Activated naive CD8-positive, alpha-beta T cell (primary cell): Measurements from ENCODE around the gene PRDM16.

Experiments used
- H3K27ac Mint-ChIP-seq: one replicate; pipeline ENCODE4 v1.8.0; 2021; ENCODE audit warnings: mixed read lengths
- H3K27me3 Mint-ChIP-seq: one replicate; pipeline ENCODE4 v1.8.0; 2021; ENCODE audit warnings: mixed read lengths
- H3K36me3 Mint-ChIP-seq: one replicate; pipeline ENCODE4 v1.8.0; 2021; ENCODE audit warnings: mixed read lengths
- H3K4me1 Mint-ChIP-seq: one replicate; pipeline ENCODE4 v1.8.0; 2021; ENCODE audit warnings: low read depth, mixed read lengths
- H3K4me3 Mint-ChIP-seq: one replicate; pipeline ENCODE4 v1.8.0; 2021; ENCODE audit warnings: mild to moderate bottlenecking, mixed read lengths
- H3K9me3 Mint-ChIP-seq: one replicate; pipeline ENCODE4 v1.8.0; 2021; ENCODE audit warnings: low read depth, mixed read lengths

Gene PRDM16

DNA sequence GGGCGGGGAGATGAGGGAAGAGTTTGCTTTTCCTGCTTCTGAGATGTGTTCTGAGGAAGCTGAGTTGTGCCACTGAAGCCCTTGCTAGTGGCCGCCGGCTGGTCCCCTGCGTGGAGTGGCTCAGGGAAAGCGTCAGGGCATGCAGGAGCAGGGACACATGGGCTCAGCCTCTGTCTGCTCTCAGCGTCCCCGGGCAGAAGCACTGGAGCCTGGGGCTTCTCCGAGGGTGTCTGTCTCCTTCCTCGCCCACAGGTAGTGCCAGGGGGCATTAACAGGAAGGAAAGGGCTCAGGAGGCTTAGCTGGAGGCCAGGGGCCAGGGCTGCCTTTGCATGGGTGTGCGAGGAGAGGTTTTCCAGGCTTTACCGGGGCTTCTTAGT is 7.3 kb downstream of the PRDM16 start:
- Mint-ChIP-seq H3K27me3 (peaks cover 5% of the 10 kb centered on the region), H3K27ac (no peak overlapping the region), H3K4me1 (peaks cover 7% of the 10 kb centered on the region), H3K36me3 (no peaks in the 10 kb centered on the region), H3K4me3 (no peak overlapping the region), H3K9me3 (no peaks in the 10 kb centered on the region)

DNA sequence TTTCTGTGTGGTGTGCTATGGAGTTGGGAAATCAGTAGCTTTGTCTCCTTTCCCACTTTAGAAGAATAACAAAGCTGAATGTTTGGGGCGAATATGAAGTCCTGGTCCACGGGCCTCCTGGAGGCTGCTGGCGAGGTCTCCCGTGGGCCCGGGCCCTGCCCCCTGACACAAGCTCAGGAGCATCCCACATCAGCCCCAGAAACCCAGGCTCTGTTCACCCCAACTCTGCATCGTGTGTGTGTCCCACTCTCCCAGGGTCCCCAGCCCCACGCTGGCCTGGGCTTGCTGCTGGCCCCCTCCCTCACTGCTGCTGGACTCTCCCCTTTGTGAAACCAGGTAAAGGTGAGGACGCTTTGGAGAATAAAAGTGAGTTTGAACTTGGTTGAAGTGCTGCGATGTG is 8.1 kb downstream of the PRDM16 start:
- Mint-ChIP-seq H3K4me1 (peaks cover 7% of the 10 kb centered on the region), H3K36me3 (no peaks in the 10 kb centered on the region), H3K4me3 (no peak overlapping the region), H3K27ac (no peak overlapping the region), H3K9me3 (no peaks in the 10 kb centered on the region), H3K27me3 (peaks cover 5% of the 10 kb centered on the region)

DNA sequence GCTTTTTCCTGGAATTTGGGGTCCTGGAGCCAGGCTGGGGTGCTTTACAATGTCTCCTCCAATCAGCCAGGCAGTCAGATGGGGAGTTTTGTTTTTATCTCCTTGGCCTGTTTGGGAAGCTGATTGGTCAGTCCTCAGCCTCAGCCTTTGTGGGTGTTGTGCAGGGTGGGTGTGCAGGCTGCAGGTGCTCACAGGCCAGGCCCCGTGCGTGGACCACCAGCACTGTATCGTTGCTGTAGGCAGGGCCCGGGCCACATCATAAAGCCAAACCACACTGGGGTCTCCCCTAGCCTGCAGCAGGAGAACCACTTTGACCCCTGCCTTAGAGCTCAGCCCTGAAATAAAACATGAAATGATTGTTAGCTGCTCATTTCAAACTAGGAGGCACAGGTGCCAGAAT is 8.6 kb downstream of the PRDM16 start:
- Mint-ChIP-seq H3K27me3 (peaks cover 3% of the 10 kb centered on the region), H3K4me1 (peaks cover 7% of the 10 kb centered on the region), H3K27ac (no peak overlapping the region), H3K9me3 (no peaks in the 10 kb centered on the region), H3K36me3 (no peaks in the 10 kb centered on the region), H3K4me3 (no peak overlapping the region)

DNA sequence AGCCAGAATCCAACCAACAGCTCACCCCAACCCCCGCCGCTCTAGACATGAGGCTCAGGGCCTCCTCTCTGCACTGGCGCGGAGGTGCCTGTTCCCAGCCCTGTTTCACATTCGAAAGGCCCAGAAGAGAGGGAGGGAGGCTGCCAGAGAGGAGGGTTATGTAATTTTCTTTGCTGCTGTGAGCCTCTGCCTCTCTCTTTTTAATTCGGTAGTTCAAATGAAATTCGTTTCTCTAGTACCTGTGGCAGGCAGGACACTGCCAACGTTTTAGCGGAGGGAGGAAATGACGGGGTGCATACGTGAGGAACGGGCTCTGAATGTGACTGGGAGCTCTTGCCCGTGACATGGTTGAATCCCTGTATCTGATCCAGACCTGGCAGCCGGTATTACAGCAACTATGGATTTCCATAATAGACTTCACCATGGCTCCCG is 9.4 kb downstream of the PRDM16 start:
- Mint-ChIP-seq H3K27me3 (peaks cover 3% of the 10 kb centered on the region), H3K36me3 (no peaks in the 10 kb centered on the region), H3K9me3 (no peaks in the 10 kb centered on the region), H3K4me3 (no peak overlapping the region), H3K27ac (no peak overlapping the region), H3K4me1 (peaks cover 7% of the 10 kb centered on the region)

DNA sequence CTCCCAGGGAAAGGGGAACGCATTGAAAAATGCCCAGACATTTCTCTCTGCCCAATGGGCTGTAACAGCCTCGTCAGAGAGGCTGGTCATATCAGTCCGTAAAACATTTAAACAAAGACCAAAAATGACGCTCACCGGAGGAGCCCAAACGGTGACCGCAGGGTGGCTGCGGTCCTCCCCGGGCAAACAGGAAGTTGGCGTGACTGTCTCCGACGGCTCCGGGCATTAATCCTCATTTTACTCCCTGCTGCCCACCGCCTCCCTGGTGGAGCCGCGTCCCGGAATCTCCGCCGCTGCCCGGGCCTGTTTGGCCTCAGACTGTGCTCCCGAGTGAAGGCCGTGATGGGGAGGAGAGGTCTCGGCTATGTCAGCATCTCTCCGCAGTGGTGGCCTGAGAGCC is 9.9 kb downstream of the PRDM16 start:
- peaks cover 7% of the 10 kb centered on the region for H3K4me1 Mint-ChIP-seq
- peaks cover 3% of the 10 kb centered on the region for H3K27me3 Mint-ChIP-seq
- H3K36me3 Mint-ChIP-seq = no peaks in the 10 kb centered on the region
- no peaks in the 10 kb centered on the region for H3K9me3 Mint-ChIP-seq
- no peak overlapping the region for H3K4me3 Mint-ChIP-seq
- H3K27ac Mint-ChIP-seq = no peak overlapping the region

DNA sequence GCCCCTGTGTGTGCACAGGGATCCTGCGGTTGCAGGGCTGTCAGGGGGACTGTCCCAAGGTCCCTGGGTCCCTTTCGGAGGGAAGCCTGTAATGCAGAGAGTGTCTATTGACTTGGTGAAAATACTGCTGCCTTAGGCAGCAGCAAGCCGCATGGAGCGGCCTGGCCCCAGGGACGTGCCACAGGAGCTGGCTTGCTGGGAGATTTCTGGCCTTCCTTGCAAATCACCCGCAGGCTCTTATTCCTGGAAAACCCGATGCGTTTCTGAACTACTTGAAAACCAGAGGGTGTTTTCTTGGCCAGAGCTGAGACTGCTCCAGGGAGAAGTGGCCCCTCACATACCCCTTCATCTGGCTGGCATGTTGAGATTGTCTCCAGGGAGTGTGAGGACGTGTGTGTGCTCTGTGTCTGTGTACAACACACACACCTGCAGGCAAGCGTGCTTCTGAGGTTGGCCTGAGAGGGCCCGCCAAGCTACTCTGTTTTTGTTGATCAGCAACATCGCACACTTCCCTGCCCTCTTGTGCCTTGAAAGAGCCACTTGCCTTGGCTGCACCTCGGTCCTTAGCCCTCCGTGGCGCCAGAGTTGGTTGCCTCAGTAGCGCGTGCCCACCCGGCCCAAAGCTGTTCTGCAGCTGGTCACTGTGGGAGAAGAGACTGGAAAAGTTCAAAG is 10.5 kb downstream of the PRDM16 start:
- Mint-ChIP-seq H3K36me3 (no peaks in the 10 kb centered on the region), H3K27me3 (peaks cover 3% of the 10 kb centered on the region), H3K4me3 (no peak overlapping the region), H3K4me1 (peaks cover 7% of the 10 kb centered on the region), H3K9me3 (no peaks in the 10 kb centered on the region), H3K27ac (no peak overlapping the region)

DNA sequence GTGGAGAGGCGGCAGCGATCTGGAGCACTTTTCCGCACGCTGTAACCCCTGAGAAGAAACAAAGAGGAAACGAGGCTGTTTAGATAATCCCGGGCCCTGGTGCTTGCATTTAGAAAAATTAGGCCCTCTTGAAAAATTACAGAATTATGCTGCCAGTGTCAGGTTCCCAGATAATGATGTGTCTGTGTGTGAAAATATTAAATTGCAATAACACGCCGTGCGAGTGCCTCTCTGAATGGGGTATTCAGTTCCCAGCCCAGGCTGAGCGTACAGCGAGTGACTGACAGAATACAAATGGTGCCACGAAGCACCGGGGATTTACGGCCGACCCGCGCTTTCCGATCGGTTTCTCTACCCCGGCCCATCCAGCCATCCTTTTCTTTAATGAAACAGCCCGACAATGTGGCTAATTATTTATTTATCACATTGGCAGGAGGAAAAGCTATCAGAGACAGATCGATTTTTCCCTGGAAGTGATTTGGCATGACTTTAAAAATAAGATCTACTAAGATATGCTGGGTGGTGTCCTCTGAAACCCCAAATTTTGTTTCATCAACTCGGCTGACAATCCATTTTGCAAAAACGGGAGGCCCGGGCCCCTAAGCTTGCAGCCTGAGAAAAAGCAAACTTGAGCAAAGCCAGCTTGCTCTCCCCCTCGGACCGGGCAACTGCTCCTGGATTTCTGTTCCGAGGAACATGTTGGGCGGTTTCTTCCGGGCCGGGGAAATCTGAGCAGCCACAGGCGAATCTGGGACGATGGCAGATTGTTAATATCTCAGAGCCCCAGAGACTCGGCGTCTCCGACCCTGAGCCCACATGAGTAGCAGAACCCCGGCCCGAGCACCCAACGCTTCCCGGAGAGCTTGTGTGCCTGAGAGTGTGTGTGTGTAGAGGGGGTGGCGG is 11.3 kb downstream of the PRDM16 start:
- no peaks in the 10 kb centered on the region for H3K9me3 Mint-ChIP-seq
- no peak overlapping the region for H3K27ac Mint-ChIP-seq
- H3K4me3 Mint-ChIP-seq = no peak overlapping the region
- peaks cover 7% of the 10 kb centered on the region for H3K4me1 Mint-ChIP-seq
- H3K36me3 Mint-ChIP-seq = no peaks in the 10 kb centered on the region
- H3K27me3 Mint-ChIP-seq = no peaks in the 10 kb centered on the region

DNA sequence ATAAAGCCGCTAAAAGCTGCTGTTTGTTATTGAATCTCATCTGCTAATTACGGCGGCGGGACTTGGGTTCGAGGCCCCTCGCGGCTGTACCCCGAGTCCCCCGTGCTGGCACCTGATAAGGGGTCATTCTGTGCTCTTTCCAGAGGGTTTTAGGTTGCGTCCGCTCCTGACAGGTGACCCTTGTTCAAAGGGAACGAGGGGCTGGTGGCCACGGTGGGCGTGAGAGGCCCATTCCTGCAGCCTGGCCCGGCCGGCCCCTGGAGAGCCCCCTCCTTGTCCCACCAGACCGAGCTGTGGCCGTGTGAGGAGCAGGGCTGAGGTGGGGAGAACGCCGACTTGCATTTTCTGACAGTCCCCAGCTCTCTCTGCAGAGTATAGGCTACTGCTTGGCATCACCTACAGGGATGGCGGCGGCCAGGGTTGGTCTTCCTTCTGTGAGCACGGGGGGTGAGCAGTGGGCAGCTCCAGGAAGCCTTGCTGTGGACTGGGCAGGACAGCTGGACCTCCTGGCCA is 12.2 kb downstream of the PRDM16 start:
- Mint-ChIP-seq H3K27me3 (no peaks in the 10 kb centered on the region), H3K9me3 (no peaks in the 10 kb centered on the region), H3K36me3 (no peaks in the 10 kb centered on the region), H3K4me1 (peaks cover 7% of the 10 kb centered on the region), H3K27ac (no peak overlapping the region), H3K4me3 (no peak overlapping the region)

DNA sequence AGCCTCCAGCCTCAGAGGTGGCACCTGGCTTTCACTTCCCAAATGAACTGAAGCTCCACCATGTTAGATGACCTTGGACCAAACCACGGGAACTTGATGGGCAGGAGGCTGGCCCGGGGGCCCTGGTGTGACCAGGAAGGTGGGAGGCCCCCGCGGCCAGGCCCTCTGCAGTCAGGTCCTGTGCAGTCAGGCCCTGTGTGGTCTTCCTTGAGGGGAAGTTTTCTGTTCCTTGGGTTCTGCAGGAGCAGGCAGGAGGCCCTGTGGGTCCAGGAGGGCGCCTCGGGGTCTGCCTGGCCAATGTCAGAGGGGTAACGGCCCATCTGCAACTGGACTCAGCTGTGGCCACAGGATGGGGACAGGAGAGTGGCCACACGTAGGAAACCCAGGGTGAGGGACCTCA is 13.0 kb downstream of the PRDM16 start:
- no peaks in the 10 kb centered on the region for H3K9me3 Mint-ChIP-seq
- no peaks in the 10 kb centered on the region for H3K27me3 Mint-ChIP-seq
- H3K4me1 Mint-ChIP-seq = peaks cover 7% of the 10 kb centered on the region
- H3K36me3 Mint-ChIP-seq = no peaks in the 10 kb centered on the region
- H3K27ac Mint-ChIP-seq = no peak overlapping the region
- H3K4me3 Mint-ChIP-seq = no peak overlapping the region

DNA sequence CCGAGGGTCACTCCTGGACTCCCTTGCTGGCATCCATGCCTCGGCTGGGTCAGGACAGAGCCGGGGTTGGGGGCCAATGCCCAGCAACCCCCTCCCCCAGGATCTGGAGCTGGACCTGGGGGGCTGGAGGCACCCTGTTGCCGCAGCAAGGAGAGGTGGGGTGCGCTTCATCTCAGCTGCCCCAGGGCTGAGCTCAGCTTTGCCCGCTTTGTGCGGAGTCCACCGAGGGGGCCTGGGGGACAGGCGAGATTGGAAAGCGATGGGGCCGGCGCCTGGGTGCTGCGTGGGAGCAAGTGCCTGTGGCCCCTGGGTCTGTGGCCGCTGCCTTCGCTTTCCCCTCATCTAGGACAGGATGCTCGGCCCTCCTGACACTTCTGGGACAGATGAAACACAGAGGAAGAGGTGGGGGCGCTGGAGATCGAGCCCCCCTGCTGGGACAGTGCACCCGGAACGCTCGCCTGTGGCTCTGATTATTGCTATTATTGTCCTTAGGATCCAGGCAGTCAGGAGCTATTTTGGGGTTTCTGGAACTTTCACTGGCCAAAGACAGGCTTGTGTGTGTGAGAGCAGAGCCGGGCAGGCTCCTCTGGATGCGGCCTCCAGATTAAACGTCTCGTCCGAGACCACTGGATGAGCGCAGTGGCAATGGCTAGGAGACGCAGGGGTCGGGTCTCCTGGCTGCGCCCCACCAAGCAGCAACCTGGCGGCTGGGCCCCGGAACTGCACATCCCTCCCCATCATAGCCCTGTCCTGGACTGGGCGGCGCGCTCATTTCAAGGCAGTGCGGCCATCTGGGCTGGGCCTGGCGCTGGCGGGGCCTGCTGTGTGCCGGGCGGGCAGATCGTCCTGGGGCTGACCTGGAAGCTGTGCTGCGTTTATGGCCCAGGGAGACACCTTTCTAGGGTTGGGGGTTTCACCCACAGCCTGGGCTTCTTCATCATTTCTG is 13.8 kb downstream of the PRDM16 start:
- H3K4me3 Mint-ChIP-seq = no peak overlapping the region
- no peaks in the 10 kb centered on the region for H3K27me3 Mint-ChIP-seq
- peaks cover 7% of the 10 kb centered on the region for H3K4me1 Mint-ChIP-seq
- no peaks in the 10 kb centered on the region for H3K36me3 Mint-ChIP-seq
- no peaks in the 10 kb centered on the region for H3K9me3 Mint-ChIP-seq
- H3K27ac Mint-ChIP-seq = no peak overlapping the region

DNA sequence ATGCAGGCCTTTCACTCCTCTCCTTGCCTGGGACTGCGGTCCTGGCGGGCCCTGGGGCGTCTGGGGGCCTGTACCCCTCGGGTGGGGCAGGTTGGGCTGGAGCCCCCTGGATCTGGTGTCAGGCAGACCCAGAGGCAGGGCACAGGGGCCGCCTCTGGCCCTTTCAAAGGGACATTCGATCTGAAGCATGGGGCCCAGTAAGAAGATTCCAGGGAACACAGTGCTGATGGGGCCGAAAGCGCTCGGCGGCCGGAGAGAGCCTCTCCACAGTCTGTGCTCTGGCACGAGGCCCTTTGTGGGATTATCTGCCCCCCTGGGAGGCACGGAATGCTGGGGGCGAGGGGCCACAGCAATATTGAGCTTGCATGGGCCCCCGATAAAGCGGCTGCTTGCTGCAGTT is 15.2 kb downstream of the PRDM16 start:
- Mint-ChIP-seq H3K9me3 (no peaks in the 10 kb centered on the region), H3K27me3 (no peaks in the 10 kb centered on the region), H3K4me3 (no peak overlapping the region), H3K4me1 (peaks cover under 1% of the 10 kb centered on the region), H3K36me3 (no peaks in the 10 kb centered on the region), H3K27ac (no peak overlapping the region)

DNA sequence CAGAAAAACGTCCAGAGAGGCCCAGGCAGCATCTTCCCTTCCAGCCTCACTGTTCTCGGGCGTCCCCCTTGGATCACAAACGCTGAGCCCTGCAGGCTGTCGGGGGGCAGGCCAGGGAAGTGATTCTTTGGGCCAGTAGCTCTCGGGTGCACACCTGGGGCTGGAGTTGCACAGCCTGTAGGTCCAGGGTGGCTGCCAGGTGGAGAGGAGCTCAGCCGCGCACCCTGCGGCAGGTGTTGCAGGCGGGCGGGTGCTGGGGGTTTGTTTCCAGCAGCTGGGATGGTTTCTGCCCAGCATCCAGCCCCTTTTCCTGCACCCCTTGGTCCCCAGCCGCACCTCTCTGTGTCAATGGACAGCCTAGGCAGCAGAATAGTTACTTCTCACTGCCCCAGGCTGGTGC is 15.7 kb downstream of the PRDM16 start:
- Mint-ChIP-seq H3K36me3 (no peaks in the 10 kb centered on the region), H3K9me3 (no peaks in the 10 kb centered on the region), H3K4me3 (no peak overlapping the region), H3K4me1 (no peaks in the 10 kb centered on the region), H3K27ac (no peak overlapping the region), H3K27me3 (no peaks in the 10 kb centered on the region)

DNA sequence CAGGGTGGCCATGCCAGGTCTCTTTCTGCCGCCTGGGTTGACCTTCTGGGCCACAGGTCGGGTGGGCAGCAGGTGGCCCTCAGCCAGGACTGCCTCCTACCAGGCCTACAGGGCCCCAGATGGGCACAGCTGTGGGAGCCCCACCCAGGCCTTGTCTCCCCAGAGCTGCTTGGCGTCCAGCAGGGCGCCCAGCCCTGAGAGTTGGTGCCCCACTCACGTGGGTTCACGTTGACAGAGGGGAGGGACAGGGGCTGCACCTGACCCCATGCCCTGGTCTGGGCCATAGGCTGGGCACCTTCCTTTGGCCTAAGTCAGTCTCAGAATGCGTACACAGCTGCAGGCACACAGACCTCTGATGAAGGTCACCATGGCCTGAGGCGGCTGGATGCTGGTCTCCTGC is 16.7 kb downstream of the PRDM16 start:
- Mint-ChIP-seq H3K9me3 (no peaks in the 10 kb centered on the region), H3K4me3 (no peak overlapping the region), H3K27ac (no peak overlapping the region), H3K36me3 (no peaks in the 10 kb centered on the region), H3K27me3 (no peaks in the 10 kb centered on the region), H3K4me1 (no peaks in the 10 kb centered on the region)

DNA sequence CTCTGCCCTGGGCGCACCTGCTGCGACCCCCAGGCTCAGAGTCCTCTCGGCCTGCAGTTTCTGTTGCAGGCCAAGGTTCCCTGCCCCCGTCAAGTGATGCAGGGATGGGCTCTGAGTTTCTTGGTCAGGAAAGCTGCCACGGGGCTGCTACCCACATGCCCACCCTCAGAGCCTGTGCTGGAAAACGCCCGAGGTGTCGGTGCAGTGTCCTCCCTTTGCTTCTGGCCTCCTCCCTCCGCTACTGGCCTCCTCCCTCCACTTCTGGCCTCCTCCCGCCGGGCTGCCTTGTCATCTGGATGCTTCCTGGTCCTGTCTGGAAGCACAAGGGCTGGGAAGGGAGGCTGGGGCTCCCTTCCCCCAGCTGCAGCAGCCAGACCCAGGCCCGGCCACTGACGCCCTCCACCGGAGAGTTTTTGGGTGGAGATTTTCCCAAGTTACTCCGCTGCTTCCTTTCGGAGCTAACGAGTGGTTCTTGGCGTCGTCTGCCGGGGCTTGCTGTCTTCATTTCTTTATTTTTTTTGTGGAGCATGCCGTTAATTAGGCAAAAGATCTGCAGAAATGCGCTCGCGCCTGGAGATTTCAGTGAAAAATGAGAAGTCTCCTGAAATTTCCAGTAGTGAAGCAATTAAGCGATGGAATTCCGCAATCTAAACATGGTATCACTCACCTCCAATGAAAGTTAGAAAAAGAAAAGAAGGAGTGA is 17.4 kb downstream of the PRDM16 start:
- Mint-ChIP-seq H3K4me1 (no peaks in the 10 kb centered on the region), H3K4me3 (no peak overlapping the region), H3K9me3 (no peaks in the 10 kb centered on the region), H3K36me3 (no peaks in the 10 kb centered on the region), H3K27me3 (no peaks in the 10 kb centered on the region), H3K27ac (no peak overlapping the region)
